ENCODE data around the gene POU2AF3.
"Not testable (repeated sequence)": the region's sequence is repeated elsewhere in the genome, so short reads cannot be mapped to it uniquely, and the experiment has no call there.

Gene POU2AF3

DNA sequence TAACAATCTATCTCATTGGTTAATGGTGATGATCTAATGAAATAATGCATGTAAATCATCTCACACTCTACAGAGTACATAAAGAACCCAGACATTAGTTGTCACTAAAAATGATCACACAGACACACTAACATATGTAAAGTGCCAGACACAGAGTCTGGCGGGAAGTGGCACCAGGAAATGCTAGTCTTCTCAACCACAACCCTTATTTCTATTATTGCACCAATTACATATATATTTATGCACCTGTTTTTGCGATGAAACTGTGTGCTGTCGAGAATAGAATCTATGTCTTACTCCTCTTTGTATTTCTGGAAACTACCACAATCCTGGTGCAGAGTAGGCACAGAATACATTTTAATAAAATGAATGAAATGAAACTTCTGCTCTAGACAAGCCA is 25.9 kb upstream of the POU2AF3 start:
- TF ChIP-seq, protein P1, sequence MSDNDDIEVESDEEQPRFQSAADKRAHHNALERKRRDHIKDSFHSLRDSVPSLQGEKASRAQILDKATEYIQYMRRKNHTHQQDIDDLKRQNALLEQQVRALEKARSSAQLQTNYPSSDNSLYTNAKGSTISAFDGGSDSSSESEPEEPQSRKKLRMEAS (IDR thresholded peaks at IDR 0.05; ENCODE audit: low read depth, low read length), result no peak
- TF ChIP-seq CTCF (IDR thresholded peaks at IDR 0.05; ENCODE audit: low read depth, low read length) (no peak), POLR2A (IDR thresholded peaks at IDR 0.05; ENCODE audit: extremely low read depth, insufficient read length) (no peak), MYC (IDR thresholded peaks at IDR 0.05; ENCODE audit: low read depth, low read length) (no peak)

DNA sequence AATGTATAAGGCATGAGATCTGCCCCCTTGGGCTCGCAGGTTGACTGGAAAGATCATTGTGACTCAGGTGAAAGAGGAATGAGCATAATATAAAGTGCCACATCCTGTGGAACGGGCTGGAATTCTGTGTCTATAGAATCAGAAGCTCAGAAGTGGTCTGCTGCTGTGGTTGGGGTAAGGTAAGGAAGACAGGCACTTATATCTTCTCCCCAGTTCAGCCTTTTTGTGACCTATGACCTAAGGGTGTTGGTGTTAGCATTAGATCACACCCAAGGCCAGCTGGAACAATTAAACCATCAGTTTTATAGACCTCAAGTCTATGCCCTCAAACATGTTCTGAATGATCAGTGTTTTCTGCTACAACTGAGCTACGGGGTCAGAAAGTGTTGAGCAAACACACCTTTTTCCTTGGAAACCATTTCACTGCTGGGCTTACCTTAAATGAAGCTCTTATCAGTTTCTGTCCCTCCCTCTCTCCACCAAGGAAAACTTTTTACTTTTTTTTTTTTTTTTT is 15.7 kb upstream of the POU2AF3 start:
- TF ChIP-seq POLR2A (IDR thresholded peaks at IDR 0.05; ENCODE audit: extremely low read depth, insufficient read length) (no peak), CTCF (IDR thresholded peaks at IDR 0.05; ENCODE audit: low read depth, low read length) (no peak), MYC (IDR thresholded peaks at IDR 0.05; ENCODE audit: low read depth, low read length) (no peak)
- TF ChIP-seq, protein P1 (IDR thresholded peaks at IDR 0.05; ENCODE audit: low read depth, low read length), result no peak
- H3K4me3 ChIP-seq (ENCODE audit: low read depth, low read length), result no peak overlapping the region
- no peak for DNase-seq (ENCODE audit: low read depth)

More for the DNA sequence above, 25.9 kb upstream of the POU2AF3 start:
- H3K4me3 ChIP-seq (ENCODE audit: low read depth, low read length), result no peak overlapping the region
- no peak for DNase-seq (ENCODE audit: low read depth)

DNA sequence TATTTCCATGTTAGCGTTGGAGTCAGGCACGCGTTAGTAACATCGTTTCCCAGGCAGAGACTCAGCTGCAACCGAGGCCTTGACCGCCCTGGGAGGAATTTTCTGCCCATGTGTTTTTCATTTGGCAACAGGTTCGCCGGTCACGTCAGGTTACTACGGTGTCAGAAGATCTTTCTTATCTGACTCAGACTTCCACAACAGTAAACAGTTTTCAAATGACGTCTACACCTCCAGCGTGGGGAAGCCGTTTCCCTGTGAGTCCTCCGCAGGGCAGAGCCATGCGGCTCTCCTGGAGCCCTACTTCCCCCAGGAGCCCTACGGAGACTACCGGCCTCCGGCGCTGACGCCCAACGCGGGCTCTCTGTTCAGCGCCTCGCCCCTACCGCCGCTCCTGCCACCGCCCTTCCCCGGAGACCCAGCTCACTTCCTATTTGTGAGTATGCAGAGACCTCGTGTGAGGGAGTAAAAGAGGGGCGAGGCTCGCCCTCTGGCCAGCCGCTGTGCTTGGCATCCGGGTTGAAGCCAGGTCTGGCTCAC is 14.3 kb upstream of the POU2AF3 start:
- H3K4me3 ChIP-seq (ENCODE audit: low read depth, low read length), result no peak overlapping the region
- DNase-seq (ENCODE audit: low read depth), result peak; percentile 64
- no peak for TF ChIP-seq MYC (IDR thresholded peaks at IDR 0.05; ENCODE audit: low read depth, low read length)

- TF ChIP-seq POLR2A (IDR thresholded peaks at IDR 0.05; ENCODE audit: extremely low read depth, insufficient read length) (no peak), CTCF (IDR thresholded peaks at IDR 0.05; ENCODE audit: low read depth, low read length) (no peak), MYC (IDR thresholded peaks at IDR 0.05; ENCODE audit: low read depth, low read length) (no peak)
- TF ChIP-seq, protein P1 (IDR thresholded peaks at IDR 0.05; ENCODE audit: low read depth, low read length), result no peak
- DNase-seq (ENCODE audit: low read depth), result no peak
- no peak overlapping the region for H3K4me3 ChIP-seq (ENCODE audit: low read depth, low read length)
Measured at GRCh38 chr11:111285189-111286091, 12.9 kb upstream of the POU2AF3 start.

GRCh38 chr11:111291764-111292163 is 6.6 kb upstream of the POU2AF3 start:
- no peak overlapping the region for H3K4me3 ChIP-seq (ENCODE audit: low read depth, low read length)

GRCh38 chr11:111292408-111292807 is 5.9 kb upstream of the POU2AF3 start:
- not testable (repeated sequence) for H3K4me3 ChIP-seq (ENCODE audit: low read depth, low read length); DNase-seq (ENCODE audit: low read depth)

More at GRCh38 chr11:111291764-111292163, 6.6 kb upstream of the POU2AF3 start:
- DNase-seq (ENCODE audit: low read depth), result no peak
- TF ChIP-seq, protein P1 (IDR thresholded peaks at IDR 0.05; ENCODE audit: low read depth, low read length), result no peak
- no peak for TF ChIP-seq CTCF (IDR thresholded peaks at IDR 0.05; ENCODE audit: low read depth, low read length)
- TF ChIP-seq POLR2A (IDR thresholded peaks at IDR 0.05; ENCODE audit: extremely low read depth, insufficient read length), result no peak
- no peak for TF ChIP-seq MYC (IDR thresholded peaks at IDR 0.05; ENCODE audit: low read depth, low read length)

All from NB4 (cell line).